ENCODE measurements around the gene MIXL1.
"Not testable (repeated sequence)": the region's sequence is repeated elsewhere in the genome, so short reads cannot be mapped to it uniquely, and the experiment has no call there.

The MIXL1 gene

DNA sequence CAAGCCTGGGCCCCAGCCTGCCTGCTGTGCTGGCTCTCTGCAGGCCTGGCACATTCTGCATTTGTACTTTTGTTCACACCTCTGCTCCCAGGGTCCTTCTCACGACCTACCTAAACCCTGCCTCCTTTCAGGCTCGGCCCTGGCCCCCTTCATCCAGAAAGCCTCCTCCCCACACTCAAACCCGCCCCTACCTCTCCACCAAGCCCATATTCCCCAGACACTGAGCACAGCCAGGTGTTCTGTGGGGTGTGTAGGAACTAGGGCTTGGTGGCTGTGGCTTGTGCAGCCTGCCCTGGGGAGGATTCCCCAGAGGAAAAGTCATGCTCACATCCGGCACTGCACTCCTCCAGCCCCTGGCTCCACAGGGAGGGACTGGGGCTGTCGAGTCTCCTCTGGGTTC lies 8.2 kb upstream of the MIXL1 start:
- DNase-seq (ENCODE audit: low spot score): no peak

DNA sequence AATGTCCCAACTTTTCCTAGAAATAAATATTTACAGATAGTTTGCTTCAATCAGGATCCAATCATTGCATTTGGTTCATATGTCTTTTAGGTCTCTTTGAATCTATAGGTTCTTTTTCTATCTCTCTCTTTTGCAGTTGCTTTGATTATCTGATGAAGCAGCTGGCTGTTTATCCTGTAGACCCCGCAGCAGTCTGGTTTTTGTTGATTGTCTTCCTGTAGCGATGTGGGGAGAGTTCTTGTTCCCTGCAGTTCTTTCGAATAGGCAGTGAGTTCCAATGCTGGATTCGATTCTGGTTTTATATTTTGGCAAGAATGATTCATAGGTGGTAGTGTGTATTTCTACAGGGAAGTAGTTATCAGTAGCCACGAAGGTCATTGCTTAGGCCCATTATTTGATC lies 7.4 kb upstream of the MIXL1 start:
- no peak for DNase-seq (ENCODE audit: low spot score)

DNA sequence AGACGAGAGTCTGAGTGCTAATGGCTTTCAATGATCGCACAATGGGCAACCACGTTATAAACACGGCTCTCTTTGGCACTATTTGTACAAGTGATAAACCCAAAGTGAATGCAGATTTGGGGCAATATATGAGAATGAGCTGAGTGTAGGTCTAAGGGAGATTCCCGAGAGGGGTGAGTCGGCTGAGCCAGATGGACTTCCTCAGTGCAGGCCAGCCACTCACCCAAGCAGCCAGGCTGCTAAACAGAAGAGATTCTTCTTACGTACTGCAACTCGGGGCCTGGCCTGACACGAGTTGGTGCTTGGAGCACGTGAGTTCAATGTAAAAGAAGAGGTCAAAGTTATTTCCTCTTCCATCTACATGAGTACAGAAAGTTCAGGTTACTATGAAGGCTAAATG lies 6.2 kb upstream of the MIXL1 start:
- DNase-seq (ENCODE audit: low spot score): no peak

DNA sequence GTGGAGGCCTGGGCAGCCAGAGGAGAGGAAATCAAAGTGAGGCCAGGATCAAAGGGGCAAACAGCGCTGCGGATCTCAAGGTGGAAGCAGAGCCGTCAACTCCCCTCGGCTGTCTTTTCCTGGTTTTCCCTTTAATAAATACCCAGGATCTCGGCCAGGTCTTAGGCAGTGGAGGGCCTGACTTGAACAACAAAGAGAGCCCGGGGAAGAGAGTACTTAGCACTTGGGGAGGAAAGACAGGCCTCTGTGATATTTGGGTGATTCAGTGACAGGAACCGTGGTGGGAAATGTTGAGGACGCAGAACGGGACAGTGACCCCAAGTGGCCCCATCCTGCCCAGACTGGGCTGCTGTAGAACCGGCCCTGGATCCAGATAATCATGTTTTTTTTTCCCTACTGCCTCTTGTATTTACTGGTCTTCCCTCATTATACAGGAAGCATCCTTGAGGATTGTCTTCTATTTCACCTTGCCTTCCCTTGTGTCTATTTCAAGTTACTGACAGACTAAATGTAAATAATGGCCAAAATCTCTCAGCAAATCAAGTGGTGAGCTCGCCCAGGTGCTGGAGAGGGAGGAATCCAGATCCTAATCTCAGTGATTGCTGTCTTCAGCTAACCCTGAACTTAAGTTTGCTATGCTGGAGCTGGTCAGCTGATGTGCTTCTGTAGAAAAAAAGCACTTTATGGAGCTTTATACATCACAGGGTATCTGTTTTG lies 2.8 kb upstream of the MIXL1 start:
- DNase-seq (ENCODE audit: low spot score): no peak

DNA sequence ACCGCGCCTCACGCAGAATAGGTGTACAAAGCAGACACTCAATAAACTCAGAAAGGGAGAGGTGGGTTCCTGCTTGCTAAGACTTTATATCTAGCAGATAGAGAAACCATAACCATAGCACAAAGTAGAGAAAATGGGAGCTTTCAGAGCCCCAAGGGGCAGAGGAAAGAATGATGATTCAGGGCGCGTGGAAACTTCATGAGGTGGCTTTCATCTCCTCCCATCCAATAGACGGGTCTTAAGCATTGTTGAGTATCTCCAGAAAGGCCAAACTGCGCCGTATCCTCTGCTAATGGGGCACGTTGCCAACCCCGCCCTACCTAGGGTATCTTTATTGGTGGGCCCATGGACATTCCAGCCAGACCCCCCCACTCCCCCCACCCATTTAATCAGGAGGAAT lies 778 bp upstream of the MIXL1 start:
- DNase-seq (ENCODE audit: low spot score): no peak

DNA sequence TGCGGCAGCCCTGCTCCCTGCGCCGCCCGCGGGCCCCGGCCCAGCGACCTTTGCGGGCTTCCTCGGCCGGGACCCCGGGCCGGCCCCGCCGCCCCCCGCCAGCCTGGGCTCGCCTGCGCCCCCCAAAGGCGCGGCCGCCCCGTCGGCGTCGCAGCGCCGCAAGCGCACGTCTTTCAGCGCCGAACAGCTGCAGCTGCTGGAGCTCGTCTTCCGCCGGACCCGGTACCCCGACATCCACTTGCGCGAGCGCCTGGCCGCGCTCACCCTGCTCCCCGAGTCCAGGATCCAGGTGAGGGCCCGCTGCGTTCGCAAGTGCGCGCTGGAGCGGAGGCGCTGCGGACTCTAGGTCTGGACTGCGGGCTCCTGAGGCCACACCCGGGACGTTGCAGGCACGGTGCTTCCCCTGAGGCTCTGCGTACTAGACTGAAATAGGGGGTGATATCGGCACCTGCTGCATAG lies 351 bp downstream of the MIXL1 start:
- DNase-seq (ENCODE audit: low spot score): no peak

DNA sequence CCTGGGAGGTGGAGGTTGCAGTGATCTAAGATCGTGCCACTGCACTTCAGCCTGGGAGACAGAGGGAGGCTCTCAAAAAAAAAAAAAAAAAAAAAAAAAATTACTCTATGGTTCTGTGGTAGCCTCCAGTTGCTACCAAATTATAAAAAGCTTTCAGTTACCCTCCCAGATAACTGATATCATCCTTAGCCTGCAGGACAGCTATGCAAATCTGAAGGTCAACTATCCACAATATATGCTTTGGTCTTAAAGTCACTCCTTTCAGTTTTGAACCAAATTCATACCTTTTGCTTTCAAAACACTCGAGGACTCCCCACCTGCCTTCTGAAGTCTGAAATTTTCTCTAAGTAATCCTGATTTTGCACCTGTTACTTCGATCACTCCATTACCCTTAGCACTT lies 3.1 kb downstream of the MIXL1 start:
- DNase-seq (ENCODE audit: low spot score): no peak

DNA sequence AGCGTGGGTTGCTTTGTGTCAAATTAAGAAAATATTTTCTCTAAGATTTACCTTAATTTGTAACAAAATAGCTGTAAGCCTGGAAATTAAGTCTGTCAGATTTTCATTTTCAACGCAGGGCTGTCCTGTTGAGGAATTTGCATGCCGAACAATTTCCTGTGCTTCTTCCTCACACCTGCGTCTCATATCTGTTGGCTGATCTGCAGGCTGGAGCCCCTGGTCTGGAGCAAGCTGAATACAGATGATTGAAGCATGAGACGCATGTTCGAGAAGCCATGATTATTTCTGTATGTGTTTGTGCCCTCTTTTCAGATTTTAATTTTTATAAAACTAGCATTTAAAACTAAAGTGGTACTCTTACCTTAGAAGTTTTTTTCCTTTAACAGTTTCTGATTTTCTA lies 9.8 kb downstream of the MIXL1 start:
- no peak for DNase-seq (ENCODE audit: low spot score)

DNA sequence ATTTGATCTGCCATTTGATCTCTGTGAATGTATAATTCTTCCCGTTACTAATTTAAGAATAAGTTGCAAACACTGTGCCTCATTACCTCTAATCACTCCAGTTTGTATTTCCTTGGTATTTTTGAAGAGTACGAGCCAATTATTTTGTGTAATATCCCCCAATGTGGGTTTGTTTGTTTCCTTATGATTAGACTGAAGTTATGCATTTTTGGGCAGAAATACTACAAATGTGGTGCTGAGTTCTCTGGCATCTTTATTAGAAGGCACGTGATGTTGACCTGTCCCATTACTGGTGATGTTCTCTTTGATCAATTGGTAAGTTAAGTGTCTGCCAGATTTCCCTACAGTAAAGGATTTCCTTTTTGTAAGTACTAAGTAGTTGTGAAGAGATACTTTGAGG lies 10.3 kb downstream of the MIXL1 start:
- no peak for DNase-seq (ENCODE audit: low spot score)

DNA sequence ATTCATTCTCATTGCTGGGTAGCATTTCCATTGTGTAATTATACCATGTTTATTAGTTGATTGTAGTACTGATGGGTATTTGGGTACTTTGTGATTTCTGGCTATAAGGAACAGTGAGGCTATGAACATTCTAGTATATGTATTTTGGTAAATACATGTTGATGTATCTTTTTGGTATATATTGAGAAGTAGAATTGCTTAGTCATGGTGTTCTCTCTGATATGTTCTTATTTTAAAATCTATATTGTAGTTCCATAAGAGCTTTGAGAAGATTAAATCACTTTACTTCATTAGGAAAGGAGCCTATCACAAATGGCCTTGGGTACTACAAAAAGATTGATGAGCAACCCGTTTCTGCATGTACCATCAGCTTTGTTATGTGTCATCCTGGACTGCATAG lies 13.4 kb downstream of the MIXL1 start:
- no peak for DNase-seq (ENCODE audit: low spot score)

DNA sequence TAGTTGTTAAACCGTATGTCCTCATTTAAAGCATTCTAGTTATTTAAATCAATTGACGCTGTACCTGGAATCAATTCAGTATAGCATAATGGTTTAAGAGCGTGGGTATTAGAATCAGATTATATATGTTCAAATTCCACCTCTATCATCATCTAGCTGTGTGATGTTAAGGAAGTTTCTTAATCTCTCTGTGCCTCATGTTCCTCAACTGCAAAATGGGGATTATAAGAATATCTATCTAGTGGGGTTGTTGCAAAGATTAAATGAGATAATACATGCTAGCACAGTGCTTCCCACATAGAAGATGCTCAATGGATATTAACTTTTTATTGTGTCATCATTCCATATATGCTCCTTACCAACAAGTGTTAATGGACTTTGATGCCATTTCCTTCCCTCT lies 16.0 kb downstream of the MIXL1 start:
- DNase-seq (ENCODE audit: low spot score): no peak

DNA sequence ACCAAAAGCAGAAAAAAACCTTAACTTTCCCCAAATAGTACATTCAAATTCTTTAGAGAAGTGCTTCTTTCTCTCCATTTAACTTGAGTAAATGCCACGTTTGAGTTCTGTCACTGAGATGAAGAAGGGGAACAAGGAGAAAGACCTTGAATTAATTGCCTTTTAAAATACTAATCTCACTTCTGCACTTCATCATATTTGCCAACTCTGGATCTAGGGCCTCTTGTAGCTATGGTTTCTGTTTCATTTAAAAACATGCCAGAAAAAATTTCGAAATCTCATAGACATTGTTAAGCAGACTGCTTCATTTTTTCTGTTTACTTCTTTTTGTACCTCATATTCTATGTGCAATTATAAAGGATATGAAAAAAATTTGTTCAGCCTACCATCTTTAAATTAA lies 24.6 kb downstream of the MIXL1 start:
- no peak for DNase-seq (ENCODE audit: low spot score)

DNA sequence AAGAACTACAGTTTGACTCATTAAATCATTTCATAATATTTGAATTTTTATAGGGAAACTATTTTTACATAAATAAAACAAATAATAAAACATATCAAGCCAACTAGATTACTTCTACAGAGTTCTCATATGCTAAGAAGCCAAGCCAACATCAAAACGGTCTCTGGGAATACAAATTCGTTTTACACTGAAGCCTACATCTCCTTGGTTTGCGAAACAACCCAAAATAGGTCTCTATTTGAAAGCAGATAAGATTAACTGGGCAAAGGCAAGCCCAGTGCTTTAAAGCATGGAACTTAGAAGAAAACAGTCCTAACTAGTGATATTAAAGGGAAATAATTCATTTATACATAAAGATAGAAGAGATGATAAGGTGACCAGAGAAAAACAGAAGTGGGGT lies 25.3 kb downstream of the MIXL1 start:
- DNase-seq (ENCODE audit: low spot score): no peak

DNA sequence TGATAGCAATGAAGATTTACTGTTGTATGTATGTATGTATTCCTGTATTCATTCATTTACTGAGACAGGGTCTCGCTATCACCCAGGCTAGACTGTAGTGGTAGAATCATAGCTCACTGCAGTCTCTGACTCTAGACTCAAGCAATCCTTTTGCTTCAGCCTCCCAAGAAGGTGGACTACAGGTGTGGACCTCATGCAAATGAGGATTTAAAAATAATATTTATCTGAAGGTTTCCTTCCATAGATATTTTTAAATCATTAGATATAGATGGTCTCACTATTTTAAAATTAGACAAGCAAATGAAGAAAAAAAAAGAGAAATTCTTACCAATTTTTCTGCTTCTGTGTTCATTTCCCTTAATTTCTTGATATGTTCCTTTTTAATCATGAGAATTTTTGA lies 27.0 kb downstream of the MIXL1 start:
- no peak for DNase-seq (ENCODE audit: low spot score)

DNA sequence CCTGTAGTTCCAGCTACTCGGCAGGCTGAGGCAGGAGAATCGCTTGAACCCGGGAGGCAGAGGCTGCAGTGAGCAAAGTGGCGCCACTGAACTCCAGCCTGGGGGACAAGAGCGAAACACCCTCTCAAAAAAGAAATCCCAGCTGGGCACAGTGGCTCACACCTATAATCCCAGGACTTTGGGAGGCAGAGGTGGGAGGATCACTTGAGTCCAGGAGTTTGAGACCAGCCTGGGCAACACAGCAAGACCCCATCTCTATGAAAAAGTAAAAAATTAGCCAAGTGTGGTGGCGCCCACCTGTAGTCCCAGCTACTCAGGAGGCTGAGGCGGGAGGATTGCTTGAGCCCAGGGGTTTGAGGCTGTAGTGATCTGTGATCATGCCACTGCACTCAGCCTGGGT lies 29.4 kb downstream of the MIXL1 start:
- not testable (repeated sequence) for DNase-seq (ENCODE audit: low spot score)

DNA sequence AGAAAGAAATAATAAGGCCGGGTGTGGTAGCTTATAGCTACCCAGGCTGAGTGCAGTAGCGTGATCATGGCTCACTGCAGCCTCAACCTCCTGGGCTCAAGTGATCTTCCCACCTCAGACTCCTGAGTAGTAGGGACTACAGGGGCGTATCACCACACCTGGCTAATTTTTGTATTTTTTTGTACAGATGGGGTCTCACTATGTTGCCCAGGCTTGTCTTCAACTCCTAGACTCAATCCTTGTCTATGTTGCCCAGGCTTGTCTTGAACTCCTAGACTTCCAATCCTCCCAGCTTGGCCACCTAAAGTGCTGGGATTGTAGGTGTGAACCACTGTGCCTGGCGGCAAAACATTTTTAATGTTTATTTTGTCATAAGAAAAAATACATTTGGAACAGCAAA lies 30.5 kb downstream of the MIXL1 start:
- DNase-seq (ENCODE audit: low spot score): no peak

DNA sequence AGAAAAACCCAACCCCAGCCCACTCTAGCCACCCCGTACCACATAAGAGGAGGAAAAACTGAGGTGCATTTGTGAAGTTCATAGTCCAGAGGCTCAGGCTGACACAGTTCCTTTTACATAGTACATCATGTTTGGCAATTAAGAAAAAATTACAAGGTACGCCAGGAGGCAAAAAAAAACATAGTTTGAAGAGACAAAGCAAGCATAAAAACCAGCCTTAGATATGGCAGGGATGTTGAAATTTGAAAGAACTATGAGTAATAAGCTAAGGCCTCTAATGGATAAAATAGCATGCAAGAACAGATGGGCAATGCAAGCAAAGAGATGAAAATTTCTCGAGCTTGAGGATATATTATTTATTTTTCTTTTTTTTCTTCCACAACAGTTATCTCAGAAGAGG lies 31.9 kb downstream of the MIXL1 start:
- no peak for DNase-seq (ENCODE audit: low spot score)

DNA sequence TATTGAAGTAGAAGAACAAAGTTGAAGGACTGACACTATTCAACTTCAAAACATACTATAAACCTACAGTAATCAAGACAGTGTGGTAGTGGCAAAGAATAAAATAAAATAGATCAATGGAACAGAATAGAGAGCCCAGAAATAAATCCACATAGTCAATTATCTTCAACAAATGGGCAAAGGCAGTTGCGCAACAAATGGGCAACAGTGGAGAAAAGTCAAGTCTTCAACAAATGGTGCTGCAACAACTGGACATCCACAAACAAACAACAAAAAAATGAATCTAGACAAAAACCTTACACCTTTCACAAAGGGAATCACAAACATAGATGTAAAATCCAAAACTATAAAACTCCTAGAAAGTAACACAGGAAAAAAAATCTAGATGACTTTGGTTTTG lies 38.4 kb downstream of the MIXL1 start:
- DNase-seq (ENCODE audit: low spot score): no peak

DNA sequence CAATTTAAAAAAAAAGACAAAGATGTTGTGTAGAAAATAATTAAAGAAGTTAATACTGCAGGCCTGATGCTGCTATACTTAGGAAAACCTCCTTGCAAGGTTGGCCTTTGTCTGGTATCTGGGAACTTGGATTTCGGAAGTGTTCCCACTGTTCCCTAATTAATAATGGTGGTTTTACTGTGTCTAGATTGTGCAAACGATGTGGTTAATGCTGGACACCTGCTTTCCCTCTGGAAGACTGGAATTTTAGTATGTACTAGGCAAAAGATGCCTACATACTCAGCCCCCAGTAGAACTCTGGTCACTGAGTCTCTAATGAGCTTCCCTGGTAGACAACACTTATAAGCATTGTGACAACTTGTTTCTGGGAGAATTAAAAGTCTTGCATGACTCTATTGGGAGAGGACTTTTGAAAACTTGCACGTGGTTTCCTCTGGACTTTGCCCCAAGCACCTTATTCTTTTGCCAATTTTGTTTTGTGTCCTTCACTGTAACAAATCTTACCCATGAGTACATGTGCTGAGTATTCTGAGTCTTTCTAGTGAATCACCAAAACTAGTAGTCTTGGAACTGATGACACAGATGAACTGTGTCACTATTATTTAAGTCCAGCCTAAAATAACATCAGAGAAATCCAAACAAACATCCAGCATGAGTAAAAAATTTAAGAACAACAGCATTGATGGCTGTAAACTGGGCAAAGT lies 45.1 kb downstream of the MIXL1 start:
- no peak for DNase-seq (ENCODE audit: low spot score)

DNA sequence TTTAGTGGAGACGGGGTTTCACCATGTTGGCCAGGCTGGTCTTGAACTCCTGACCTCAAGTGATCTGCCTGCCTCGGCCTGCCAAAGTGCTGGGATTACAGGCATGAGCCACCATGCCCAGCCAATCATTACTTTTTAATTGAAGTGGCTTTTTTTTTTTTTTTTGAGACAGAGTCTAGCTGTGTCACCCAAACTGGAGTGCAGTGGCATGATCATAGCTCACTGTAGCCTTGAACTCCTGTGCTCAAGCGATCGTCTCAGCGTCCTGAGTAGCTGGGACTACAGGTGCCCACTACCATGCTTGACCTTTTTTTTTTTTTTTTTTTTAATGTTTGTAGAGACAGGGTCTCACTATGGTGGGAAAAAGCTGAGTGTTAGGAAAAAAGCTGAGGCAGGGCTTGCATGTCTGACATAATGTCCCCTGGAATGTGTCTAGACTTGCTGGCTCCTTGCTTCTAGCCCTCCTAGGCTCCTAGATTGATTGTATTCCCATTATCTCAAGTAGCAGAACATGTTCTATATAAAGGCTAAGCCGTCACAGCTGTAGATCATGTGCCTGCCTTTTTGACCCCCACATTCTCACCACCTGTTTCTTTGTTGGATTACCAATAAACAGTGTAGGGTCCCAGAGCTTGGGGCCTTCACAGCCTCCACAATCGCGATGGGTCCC lies 48.9 kb downstream of the MIXL1 start:
- not testable (repeated sequence) for DNase-seq (ENCODE audit: low spot score)

DNA sequence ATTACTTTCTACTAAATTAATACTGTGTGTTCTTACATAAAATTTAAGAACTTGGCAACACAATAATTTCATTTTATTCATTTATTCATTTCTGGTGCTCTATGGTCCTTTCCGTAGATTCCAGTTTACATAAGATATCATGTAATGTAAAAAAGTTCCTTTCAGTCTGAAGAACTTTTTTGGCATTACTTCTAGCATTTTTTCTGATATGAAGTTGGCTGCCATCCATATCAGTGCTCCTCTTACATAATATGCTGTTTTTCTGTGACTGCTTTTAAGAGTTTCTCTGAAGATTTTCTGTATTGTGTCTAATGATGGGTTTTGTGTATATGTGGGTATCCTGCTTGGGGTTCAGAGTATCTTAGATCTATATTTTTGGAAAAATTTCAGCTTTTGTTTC lies 50.7 kb downstream of the MIXL1 start:
- no peak for DNase-seq (ENCODE audit: low spot score)

DNA sequence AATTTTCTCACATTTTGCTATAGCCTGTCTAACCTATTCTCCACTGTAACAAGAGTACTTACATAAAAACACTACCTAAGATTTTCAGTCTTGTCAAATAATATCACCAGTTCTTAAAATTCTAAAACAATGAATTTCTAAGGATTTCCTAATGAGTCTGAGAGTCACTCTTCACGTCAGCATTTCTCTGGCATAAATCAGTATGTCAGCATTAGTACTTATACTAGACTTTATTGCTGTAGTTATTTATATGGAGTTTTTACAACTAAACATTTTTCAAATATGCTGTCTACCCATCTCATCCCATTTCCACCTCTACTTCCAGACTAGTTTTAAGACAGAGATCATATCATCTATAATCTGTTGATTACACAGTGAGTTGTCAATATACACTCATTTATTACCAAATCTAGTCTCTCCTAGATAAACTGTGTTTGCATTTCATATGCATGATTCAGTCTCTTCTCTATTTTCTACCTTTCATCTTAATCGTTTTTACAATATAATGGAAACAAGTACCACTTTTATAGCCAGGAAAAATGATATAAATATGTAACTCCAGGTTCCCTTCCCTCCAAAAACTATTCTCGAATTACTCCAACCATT lies 52.7 kb downstream of the MIXL1 start:
- DNase-seq (ENCODE audit: low spot score): no peak

Measured in CD4-positive, alpha-beta T cell treated with Interleukin-6 at 100 ng/mL for 8 hours (primary cell).